Measurements from ENCODE around the gene COMTD1. TPM values are rescaled to one million over a fixed set of nuclear protein-coding genes. Genes with fewer than 3 reads are reported as not detected.
A peak's percentile ranks its signal among the peaks of the same experiment; 100 is the strongest.

COMTD1 gene
- total RNA-seq (2014; rRNA removed; shearing (Covaris generic)): 114 and 124 TPM in 2 replicates

- peak; percentile 93 for DNase-seq (ENCODE audit: low spot score)
Observed at GRCh38 chr10:75235375-75236177, at the start of gene COMTD1. COMTD1 (minus strand) TSS chr10:75235957; CDS start chr10:75235928, 29 bp downstream.

- no peak for DNase-seq (ENCODE audit: low spot score)
Observed at GRCh38 chr10:75283671-75284470, 48.1 kb upstream of the COMTD1 start.

- DNase-seq (ENCODE audit: low spot score): no peak
Observed at GRCh38 chr10:75283078-75283670, 47.4 kb upstream of the COMTD1 start.

DNA sequence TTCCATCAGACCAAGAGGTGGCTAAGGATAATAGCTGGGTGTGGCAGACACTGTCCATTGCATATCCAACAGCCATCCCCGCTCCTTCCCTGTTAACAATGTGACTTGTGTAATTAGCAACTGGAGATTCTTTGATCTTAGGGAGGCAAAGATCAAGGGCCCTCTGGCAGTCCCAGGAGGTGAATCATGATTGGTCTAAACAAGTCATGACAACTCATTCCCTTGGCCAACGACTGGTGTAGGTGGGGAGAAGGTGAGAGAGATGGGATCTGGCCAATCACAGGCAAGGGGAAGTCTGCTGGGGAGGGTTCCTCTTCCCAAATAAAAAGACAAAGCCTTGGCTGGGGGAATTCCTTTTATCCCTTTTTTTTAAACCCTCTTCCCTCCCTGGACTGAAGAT lies 46.2 kb upstream of the COMTD1 start:
- DNase-seq (ENCODE audit: low spot score): no peak

GRCh38 chr10:75280236-75280635 lies 44.5 kb upstream of the COMTD1 start:
- DNase-seq (ENCODE audit: low spot score): no peak

- DNase-seq (ENCODE audit: low spot score): no peak
Observed at GRCh38 chr10:75276069-75276872, 40.5 kb upstream of the COMTD1 start.

DNA sequence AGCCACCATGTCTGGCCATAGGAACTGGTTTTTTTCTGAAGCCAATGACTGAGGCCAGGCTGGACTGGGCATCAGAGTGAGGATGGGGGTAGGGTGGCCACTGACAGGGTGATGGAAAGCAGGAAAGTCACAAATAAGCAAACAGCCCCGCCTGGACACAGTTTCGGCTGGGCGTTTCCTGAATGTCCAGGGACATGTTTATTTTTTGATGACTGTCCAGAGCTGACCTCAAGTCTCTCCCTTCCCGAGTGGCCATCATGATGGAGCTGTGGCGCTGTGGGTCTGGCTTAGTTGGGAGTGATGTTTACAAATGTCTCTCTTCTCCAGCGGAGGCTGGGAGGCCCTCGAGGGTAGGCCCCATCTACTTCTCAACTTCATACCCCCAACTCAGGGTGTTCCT lies 37.1 kb upstream of the COMTD1 start:
- DNase-seq (ENCODE audit: low spot score): no peak

DNA sequence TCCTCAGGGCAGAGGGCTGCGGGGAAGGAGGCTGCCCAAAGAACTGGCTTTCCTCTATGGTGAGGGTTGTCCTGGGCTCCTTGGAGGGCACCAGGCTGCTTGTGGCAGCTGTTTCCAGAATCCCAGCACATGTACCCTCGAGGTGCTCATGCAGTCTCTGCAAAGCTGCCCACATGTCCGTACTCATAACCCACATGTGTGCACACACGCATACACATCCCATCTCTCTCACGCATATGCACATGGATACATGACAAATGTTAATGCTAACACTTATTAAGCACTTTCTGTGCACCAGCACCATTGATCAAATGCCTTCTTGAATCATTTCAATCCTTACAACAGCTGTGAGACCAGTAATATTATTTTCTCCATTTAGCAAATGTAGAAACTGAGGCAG lies 36.3 kb upstream of the COMTD1 start:
- DNase-seq (ENCODE audit: low spot score): no peak

- DNase-seq (ENCODE audit: low spot score): no peak
Observed at GRCh38 chr10:75269605-75270004, 33.8 kb upstream of the COMTD1 start.

DNA sequence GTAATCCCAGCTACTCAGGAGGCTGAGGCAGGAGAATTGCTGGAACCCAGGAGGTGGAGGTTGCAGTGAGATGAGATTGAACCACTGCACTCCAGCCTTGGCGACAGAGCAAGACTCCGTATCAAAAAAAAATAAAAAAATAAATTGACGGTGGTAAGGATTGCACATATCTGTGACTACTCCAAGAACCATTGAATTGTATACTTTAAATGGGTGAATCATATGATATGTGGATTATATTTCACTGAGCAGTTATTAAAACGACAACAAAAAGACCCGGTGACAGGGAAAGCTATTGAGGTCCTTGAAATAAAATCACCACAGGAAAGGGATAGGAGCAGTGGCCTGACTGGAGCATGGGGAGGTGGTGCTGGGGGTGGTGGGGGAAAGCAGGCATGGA lies 31.2 kb upstream of the COMTD1 start:
- no peak for DNase-seq (ENCODE audit: low spot score)

DNA sequence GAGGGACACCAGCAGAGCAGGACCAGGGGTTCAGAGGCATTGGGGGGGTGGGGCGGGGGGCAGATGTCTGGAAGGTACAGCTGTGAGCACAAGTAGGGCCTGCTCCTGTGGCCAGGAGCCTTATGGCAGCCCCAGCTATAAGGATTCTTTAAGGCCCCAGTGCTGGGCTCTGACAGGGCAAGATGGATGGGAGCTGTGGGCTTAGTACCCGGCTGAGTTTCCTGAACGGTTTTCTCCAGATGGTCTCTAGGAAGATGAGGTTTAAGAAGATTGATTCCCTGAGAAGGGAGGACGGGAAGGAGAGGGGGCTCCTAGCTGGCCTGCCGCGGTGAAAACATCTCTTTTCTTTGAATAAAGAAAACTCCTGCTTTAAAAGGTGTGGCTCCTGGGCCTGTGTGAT lies 30.1 kb upstream of the COMTD1 start:
- no peak for DNase-seq (ENCODE audit: low spot score)

DNA sequence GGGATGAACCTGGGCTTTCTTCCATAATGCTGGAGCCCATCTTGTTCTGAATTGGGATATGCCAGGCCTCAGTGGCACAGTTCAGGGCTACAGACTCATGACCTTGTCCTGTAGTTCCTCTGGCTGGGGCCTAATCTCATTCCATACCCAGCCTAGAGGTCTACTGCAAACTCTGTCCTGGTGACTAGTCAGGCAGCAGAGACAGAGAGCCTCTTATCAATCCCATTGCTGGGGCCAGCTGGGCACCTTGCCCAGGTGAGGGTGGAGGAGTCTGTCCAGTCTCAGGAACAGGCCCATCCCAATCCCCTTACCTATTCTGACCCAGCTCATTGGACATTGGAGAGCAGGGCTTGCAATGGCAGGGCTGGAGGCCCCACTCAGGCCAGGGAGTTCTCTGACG lies 28.0 kb upstream of the COMTD1 start:
- peak; percentile 52 for DNase-seq (ENCODE audit: low spot score)

DNA sequence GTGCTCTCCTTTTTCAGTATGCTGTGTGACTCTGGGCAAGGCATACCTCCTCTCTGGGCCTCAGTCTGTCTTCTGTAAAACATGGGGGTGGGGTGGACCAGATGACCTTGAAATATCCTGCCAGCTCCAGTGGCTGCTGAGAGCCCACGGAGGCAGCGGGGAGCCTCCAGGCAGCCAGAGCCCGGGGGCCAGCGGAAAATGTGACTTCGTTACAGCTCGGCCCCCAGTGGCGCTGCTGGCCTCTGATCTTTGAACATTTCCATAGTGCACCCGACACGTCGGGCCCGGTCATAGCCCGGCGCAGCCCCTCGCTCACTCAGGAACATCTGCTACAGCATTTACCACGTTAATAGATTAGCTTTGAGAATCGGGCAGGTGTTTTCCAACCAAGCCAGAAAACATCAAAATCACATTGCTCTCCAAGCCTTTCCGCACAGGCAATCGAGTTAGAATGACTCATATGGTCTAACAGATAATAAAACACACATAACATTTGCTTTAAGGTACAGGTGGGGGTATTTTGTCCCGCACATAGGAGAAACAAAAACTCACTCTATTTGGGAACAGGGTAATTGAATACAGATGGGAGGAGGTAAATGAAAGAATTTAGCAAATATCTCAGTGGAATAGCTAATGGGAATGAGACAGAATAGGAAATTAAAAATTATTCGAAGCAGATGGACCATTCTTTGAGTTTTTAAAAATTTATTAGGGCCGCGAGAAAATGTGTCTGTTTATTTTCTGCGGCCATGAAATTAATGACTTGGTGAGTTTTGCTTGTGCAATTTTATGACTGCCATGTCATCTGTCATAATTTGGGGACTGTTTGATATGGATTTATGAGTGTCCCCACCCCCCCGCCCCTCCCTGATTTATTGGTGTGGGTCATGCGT lies 26.3 kb upstream of the COMTD1 start:
- peak; percentile 39 for DNase-seq (ENCODE audit: low spot score)

GRCh38 chr10:75260990-75261389 lies 25.2 kb upstream of the COMTD1 start:
- DNase-seq (ENCODE audit: low spot score): no peak

DNA sequence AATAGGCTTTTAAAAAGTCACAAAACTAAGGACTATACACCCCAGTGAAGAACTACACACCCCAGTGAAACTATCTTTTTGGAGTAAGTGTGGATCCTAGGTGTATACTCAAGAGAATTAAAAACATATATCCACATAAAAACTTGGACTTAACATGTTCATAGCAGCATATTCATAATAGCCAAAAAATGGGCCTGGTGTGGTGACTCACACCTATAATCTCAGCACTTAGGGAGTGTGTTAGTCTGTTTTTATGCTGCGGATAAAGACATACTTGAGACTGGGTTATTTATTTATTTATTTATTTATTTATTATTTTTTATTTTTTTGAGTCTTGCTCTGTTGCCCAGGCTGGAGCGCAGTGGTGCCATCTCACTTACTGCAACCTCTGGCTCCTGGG lies 19.0 kb upstream of the COMTD1 start:
- no peak for DNase-seq (ENCODE audit: low spot score)

GRCh38 chr10:75253281-75254220 lies 17.8 kb upstream of the COMTD1 start:
- DNase-seq (ENCODE audit: low spot score): no peak

- no peak for DNase-seq (ENCODE audit: low spot score)
Observed at GRCh38 chr10:75250934-75251333, 15.2 kb upstream of the COMTD1 start.

GRCh38 chr10:75247797-75248196 lies 12.0 kb upstream of the COMTD1 start:
- DNase-seq (ENCODE audit: low spot score): no peak

GRCh38 chr10:75246506-75246905 lies 10.7 kb upstream of the COMTD1 start:
- no peak for DNase-seq (ENCODE audit: low spot score)
